ENCODE results near the gene C19orf81.

C19orf81 gene

DNA sequence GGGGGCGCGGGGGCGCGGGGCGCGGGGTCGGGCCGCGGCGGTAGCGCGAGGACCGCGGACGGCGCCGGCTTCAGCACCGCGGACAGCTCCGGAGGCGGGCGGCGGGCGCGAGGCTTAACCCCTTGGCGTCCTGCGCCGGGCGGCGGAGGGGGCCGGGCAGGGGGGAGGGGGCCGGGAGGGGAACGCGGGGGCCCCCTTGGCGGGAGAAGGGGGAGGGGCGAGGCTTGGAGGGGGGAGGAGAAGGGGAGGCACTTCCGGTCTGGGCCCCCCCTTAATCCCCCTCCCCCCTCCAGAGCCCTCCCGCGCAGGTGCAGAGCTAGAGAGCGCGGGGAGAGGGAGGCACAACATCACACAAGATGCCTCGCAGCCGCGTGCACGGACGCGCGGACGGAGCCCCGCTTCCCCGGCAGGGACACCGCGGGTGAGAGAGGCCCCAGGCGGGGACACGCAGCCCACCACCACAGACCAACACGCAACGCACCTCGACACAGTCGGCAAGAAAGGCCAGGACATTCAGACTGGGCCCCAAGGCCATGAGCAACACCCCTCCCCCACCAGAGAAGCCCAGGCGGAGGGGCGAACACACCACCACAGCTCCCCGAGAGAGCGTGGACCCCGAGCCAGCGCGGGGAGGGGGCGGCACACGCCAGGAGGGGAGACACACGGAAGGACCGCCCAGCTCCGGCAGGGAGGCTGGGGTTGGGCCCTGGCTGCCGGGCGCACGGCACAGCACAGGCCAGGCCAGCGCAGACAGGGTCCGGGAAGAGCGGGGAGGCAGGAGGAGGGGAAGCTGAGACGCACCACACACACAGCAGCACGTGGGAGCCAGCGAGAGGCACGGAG lies 46.2 kb downstream of the C19orf81 start:
- peak; percentile 58 for DNase-seq

DNA sequence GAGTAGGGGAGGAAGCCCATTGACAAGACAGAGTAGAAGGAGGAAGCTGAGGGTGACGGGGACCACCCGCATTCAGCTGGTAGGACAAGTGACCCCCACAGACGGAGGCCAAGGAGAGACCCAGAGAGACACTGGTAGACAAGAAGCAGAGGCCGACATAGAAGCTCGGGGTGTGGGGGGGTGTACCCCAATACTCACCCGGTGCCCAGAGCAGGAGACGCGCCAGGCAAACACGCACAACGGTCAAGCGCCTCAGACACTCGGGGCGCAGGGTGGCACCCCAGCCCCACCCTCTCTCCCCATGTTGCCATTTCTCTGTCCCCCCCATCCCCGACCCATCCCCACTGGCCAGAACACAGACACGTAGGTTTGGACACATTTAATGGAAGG lies 46.8 kb downstream of the C19orf81 start:
- H3K4me2 ChIP-seq (ENCODE audit: insufficient read depth, low read length): no peak overlapping the region
- H3K27me3 ChIP-seq (ENCODE audit: insufficient read depth, low read length, poor library complexity): no peaks in the 10 kb centered on the region
- ATAC-seq (ENCODE audit: insufficient read depth, low read depth) (no peak), DNase-seq (no peak)
- no peaks in the 10 kb centered on the region for H3K4me1 ChIP-seq (ENCODE audit: insufficient read depth, low read length)
- no peak overlapping the region for H3K4me3 ChIP-seq (ENCODE audit: low read depth in 1 of 2, low read length in 2 of 2)
- no peaks in the 10 kb centered on the region for H3K79me2 ChIP-seq (ENCODE audit: insufficient read depth, low read length)
- H3K27ac ChIP-seq (ENCODE audit: low read length): no peak overlapping the region
- no peaks in the 10 kb centered on the region for H3K36me3 ChIP-seq (ENCODE audit: insufficient read depth, low read length)
- TF ChIP-seq CTCF (IDR thresholded peaks at IDR 0.05; ENCODE audit: borderline replicate concordance, extremely low read depth, low read length, poor library complexity, severe bottlenecking): no peak
- no peak for TF ChIP-seq EZH2 (IDR thresholded peaks at IDR 0.05; ENCODE audit: borderline replicate concordance, low read depth, low read length, severe bottlenecking)
- H4K20me1 ChIP-seq (ENCODE audit: insufficient read depth, low read length): peaks cover 8% of the 10 kb centered on the region
- no peaks in the 10 kb centered on the region for H3K9me3 ChIP-seq (ENCODE audit: insufficient read depth, low read length, severe bottlenecking)
- no peak overlapping the region for H3K9ac ChIP-seq (ENCODE audit: low read depth, low read length)
- H2AFZ ChIP-seq (ENCODE audit: low read depth, low read length): no peak overlapping the region

More for the DNA sequence above, 46.2 kb downstream of the C19orf81 start:
- H3K9me3 ChIP-seq (ENCODE audit: insufficient read depth, low read length, severe bottlenecking): no peaks in the 10 kb centered on the region
- no peaks in the 10 kb centered on the region for H3K27me3 ChIP-seq (ENCODE audit: insufficient read depth, low read length, poor library complexity)
- H3K36me3 ChIP-seq (ENCODE audit: insufficient read depth, low read length): no peaks in the 10 kb centered on the region
- no peaks in the 10 kb centered on the region for H3K4me1 ChIP-seq (ENCODE audit: insufficient read depth, low read length)
- no peak overlapping the region for H3K4me3 ChIP-seq (ENCODE audit: low read depth in 1 of 2, low read length in 2 of 2)
- H3K79me2 ChIP-seq (ENCODE audit: insufficient read depth, low read length): no peaks in the 10 kb centered on the region
- H2AFZ ChIP-seq (ENCODE audit: low read depth, low read length): no peak overlapping the region
- peak; percentile 81 for ATAC-seq (ENCODE audit: insufficient read depth, low read depth)
- no peak overlapping the region for H3K4me2 ChIP-seq (ENCODE audit: insufficient read depth, low read length)
- TF ChIP-seq EZH2 (IDR thresholded peaks at IDR 0.05; ENCODE audit: borderline replicate concordance, low read depth, low read length, severe bottlenecking) (no peak), CTCF (IDR thresholded peaks at IDR 0.05; ENCODE audit: borderline replicate concordance, extremely low read depth, low read length, poor library complexity, severe bottlenecking) (no peak)
- peaks cover 8% of the 10 kb centered on the region for H4K20me1 ChIP-seq (ENCODE audit: insufficient read depth, low read length)
- H3K9ac ChIP-seq (ENCODE audit: low read depth, low read length): no peak overlapping the region
- H3K27ac ChIP-seq (ENCODE audit: low read length): no peak overlapping the region

DNA sequence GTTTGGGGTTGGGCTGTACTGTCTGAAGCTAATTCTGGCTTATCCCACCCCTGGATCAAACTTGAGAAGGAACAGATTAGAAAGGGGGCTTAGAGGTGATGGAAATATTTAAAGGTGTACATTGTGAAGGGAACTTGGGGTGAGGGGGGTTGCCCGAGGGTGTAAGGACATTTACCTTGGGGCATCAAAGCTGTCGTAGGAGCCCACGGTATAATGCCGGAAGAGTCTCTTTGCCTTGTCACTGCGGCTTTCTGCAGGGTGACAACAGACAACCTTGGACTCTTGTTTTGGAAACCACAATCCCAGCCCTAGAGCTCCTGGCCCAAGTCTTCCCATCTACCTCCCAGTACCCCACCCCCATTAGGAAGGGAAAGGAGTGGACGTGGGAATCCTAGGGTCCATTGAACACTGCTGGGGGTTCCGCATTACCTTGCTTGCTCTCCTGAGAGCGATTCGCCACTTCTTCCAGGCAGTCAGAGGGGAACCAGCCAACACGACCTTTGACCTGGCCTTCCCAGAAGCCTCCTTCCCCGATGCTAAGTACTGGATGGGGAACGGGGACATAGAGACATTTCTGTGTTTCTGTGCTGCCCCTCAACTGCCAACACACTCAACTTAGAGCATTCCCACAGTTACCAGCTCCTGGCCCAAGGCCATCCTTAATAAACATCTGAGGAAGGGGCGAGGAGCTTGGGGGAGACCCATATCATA lies 48.3 kb downstream of the C19orf81 start:
- no peaks in the 10 kb centered on the region for H3K36me3 ChIP-seq (ENCODE audit: insufficient read depth, low read length)
- ATAC-seq (ENCODE audit: insufficient read depth, low read depth): no peak
- no peak overlapping the region for H3K27ac ChIP-seq (ENCODE audit: low read length)
- no peaks in the 10 kb centered on the region for H3K79me2 ChIP-seq (ENCODE audit: insufficient read depth, low read length)
- peaks cover 8% of the 10 kb centered on the region for H4K20me1 ChIP-seq (ENCODE audit: insufficient read depth, low read length)
- no peak overlapping the region for H3K9ac ChIP-seq (ENCODE audit: low read depth, low read length)
- no peaks in the 10 kb centered on the region for H3K4me1 ChIP-seq (ENCODE audit: insufficient read depth, low read length)
- no peak overlapping the region for H2AFZ ChIP-seq (ENCODE audit: low read depth, low read length)
- H3K4me3 ChIP-seq (ENCODE audit: low read depth in 1 of 2, low read length in 2 of 2): no peak overlapping the region
- no peaks in the 10 kb centered on the region for H3K9me3 ChIP-seq (ENCODE audit: insufficient read depth, low read length, severe bottlenecking)
- no peak overlapping the region for H3K4me2 ChIP-seq (ENCODE audit: insufficient read depth, low read length)
- no peak for TF ChIP-seq EZH2 (IDR thresholded peaks at IDR 0.05; ENCODE audit: borderline replicate concordance, low read depth, low read length, severe bottlenecking)
- no peak for TF ChIP-seq CTCF (IDR thresholded peaks at IDR 0.05; ENCODE audit: borderline replicate concordance, extremely low read depth, low read length, poor library complexity, severe bottlenecking)
- DNase-seq: no peak
- H3K27me3 ChIP-seq (ENCODE audit: insufficient read depth, low read length, poor library complexity): no peaks in the 10 kb centered on the region

Measured in DND-41 (cell line).